ENCODE data around the gene AADAC. TPM values are rescaled to one million over a fixed set of nuclear protein-coding genes. Genes with fewer than 3 reads are reported as not detected.
"Not testable (repeated sequence)": the region's sequence is repeated elsewhere in the genome, so short reads cannot be mapped to it uniquely, and the experiment has no call there.

The AADAC gene, protein sequence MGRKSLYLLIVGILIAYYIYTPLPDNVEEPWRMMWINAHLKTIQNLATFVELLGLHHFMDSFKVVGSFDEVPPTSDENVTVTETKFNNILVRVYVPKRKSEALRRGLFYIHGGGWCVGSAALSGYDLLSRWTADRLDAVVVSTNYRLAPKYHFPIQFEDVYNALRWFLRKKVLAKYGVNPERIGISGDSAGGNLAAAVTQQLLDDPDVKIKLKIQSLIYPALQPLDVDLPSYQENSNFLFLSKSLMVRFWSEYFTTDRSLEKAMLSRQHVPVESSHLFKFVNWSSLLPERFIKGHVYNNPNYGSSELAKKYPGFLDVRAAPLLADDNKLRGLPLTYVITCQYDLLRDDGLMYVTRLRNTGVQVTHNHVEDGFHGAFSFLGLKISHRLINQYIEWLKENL
- not detected in 2 replicates for total RNA-seq

DNA sequence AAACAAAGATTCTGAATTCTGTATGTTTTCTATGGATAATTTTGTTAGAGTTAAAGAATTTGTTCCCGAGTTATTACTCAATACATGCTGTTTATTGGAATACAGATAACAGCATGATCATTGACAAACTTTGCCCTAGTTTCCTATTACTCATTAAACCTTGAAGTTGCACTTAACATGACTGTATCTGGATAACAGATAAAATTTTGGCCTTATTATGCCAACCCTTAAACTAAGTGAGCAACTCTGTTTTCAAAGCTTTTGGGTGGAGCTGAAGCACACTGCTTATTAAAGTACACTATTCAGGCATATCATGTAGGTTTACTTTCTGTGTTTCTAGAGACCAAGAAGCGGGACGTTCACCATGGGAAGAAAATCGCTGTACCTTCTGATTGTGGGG lies at the start of gene AADAC:
AADAC (plus strand) TSS at position 318 of the 400 bp plus-strand sequence; CDS start at position 365, 47 bp downstream.
- no peak for DNase-seq (ENCODE audit: low read depth, low spot score)

DNA sequence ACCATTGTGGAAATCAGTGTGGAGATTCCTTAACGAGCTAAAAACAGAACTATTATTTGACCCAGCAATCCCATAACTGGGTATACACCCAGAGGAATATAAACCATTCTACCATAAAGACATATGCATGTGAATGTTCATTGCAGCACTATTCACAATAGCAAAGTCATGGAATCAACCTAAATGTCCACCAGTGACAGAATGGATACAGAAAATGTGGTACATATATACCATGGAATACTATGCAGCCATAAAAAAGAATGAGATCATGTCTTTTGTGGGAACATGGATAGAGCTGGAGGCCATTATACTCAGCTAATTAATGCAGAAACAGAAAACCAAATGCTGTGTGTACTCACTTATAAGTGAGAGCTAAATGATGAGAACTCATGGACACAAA lies 49.2 kb upstream of the AADAC start:
- not testable (repeated sequence) for DNase-seq (ENCODE audit: low read depth, low spot score)

DNA sequence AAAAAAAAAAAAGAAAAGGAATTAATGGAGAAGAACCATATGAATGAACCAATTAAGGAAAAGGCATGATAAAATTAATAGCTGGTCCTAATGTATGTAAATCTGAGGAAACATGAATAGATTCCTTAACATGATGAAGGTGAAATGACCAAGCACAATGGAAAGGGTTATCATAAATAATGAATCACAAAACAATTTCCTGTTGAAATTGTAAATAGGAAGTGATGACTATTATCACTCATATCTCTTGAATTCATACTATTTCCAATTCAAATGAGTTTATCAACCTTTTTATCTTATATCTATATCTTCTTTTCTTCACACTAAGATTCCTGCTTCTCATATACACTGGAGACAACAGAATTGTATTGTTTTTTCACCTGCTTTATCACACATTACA lies 48.2 kb upstream of the AADAC start:
- no peak for DNase-seq (ENCODE audit: low read depth, low spot score)

DNA sequence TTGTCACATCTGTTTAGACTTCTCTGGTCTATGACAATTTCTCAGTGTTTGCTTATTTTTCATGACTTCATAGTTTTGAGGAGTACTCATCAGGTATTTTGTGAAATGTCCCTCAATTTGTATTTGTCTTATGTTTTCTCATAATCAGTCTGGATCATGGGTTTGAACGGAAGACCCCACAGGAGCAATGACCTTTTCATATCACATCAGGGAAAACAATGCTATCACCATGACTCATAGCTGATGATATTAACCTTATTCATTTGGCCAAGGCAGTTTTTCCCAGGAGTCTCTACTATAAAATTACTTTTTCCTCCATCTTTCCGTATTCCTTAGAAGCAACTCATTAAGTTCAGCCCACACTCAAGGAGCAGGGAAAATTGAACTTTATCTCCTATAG lies 47.5 kb upstream of the AADAC start:
- peak; percentile 71 for DNase-seq (ENCODE audit: low read depth, low spot score)

DNA sequence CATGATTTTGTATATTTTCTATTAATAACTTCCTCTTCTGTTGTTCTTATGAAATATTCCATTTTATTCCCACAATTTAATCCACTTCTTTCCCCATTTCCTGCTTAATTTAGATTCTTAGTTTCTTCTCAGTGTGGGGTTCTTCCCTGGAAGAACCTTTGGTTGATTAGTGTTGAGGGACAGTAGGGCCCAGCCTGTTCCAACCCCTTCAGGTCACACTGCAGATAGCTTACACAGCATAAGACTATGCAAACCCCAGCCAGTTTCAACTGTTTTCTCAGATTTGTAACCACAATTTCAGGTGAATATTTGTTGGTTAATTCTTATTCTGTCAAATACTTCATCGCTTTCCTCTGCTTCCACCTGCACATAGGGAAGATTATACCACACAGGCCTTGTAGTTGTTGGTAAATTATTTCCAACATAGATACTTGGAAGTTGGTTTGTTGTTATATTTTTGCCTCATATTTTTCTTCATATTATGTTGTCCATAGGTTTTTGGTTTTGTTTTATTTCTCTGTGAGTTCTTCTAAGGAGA lies 45.5 kb upstream of the AADAC start:
- DNase-seq (ENCODE audit: low read depth, low spot score): no peak

DNA sequence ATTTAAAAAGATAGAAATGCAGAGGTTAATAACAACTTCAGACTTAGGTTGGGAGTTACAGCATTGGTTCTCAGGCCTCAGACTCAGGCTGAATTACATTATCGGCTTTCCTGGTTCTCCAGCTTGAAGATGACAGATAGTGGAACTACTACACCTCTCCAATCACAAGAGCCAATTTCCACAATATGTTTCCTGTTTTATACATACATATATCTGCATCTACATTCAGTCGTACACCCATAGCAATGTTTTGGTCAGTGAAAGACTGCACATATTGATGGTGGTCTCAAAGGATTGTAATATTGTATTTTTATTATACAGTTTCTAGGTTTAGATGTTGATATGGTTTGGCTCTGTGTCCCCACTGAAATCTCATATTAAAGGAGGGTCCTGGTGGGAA lies 44.7 kb upstream of the AADAC start:
- DNase-seq (ENCODE audit: low read depth, low spot score): no peak

DNA sequence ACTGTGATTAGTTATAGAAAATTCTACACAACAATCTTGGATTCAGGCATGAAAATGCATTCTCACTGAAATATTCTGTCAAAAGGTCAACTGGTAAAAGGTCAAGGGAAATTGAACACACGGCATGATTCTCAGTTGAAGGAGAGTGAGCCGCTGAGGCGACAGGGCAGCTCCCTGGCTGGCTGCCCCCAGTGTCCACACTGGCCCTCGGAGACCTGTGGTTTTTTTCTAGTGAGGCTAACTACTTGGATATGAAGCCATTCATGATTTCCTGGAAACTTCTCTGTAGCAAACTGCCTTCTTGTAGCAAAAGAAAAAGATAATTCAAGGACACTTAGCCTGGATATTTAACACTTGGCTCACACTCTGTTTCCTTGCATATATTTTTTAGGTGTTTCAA lies 43.0 kb upstream of the AADAC start:
- DNase-seq (ENCODE audit: low read depth, low spot score): peak; percentile 49

DNA sequence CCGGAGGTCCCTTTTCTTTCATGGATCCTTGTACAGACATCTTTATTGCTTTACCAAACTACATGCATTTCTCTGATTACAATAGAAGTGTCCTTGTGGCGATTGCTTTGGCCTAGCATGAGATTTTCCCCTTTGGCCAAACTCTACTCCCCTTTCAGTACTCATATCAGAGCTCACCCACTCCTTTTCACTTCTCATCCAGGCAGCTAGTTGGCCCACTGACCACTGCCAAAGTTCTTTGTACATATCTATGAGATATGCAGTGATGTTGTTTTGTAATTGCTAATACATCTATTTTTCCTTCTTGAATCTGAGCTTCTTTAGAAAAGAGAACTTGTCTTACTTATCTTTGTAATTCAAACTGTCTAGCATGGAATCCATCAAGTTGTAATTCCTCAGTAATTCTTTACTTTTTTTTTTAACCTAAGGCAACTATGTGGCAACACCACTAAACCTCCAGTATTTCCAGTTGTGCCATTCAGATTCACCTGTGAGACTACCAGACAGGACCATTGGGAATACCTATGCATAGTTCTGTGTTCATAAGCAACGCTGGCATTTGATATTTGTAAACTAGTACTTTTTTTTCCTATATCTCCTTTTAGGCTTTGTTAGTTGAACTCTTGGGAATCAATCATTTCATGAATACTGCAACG lies 41.0 kb upstream of the AADAC start:
- DNase-seq (ENCODE audit: low read depth, low spot score): no peak

DNA sequence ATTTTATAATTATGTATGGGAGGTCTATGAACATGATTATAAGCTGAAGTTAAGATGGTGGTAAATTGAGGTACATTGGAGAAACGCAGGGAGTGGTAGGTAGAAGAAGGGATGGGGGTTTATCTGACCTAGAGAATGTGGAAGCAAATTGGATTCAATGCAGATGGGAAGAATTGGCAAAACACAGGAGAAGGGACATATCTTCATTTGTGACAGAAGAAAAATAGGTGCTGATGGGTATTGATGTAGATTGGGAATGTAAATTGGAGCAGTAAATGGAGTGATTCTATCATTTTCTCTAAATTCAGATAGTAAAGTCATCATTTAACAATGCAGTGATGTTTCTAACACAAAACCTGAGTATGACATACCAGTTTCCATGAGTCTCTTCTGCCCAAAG lies 39.7 kb upstream of the AADAC start:
- DNase-seq (ENCODE audit: low read depth, low spot score): no peak

DNA sequence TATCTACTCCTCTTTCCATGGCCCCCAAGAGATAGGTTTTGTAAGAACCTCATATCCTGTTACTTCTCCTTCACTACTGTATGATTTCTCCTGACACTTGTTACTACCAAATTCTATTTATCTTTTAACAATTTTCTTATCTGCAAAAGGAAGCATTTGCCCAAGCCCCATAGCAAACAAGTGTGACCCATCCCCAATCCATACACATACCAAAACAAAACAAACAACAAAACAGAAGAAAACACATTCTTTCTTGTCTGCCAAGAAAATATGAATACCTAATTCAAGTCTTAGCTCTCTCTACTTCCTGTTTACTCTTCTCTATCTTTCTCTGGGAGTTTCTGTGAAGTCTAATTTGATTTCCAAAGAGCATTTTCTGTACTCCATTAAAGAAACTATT lies 39.0 kb upstream of the AADAC start:
- no peak for DNase-seq (ENCODE audit: low read depth, low spot score)

DNA sequence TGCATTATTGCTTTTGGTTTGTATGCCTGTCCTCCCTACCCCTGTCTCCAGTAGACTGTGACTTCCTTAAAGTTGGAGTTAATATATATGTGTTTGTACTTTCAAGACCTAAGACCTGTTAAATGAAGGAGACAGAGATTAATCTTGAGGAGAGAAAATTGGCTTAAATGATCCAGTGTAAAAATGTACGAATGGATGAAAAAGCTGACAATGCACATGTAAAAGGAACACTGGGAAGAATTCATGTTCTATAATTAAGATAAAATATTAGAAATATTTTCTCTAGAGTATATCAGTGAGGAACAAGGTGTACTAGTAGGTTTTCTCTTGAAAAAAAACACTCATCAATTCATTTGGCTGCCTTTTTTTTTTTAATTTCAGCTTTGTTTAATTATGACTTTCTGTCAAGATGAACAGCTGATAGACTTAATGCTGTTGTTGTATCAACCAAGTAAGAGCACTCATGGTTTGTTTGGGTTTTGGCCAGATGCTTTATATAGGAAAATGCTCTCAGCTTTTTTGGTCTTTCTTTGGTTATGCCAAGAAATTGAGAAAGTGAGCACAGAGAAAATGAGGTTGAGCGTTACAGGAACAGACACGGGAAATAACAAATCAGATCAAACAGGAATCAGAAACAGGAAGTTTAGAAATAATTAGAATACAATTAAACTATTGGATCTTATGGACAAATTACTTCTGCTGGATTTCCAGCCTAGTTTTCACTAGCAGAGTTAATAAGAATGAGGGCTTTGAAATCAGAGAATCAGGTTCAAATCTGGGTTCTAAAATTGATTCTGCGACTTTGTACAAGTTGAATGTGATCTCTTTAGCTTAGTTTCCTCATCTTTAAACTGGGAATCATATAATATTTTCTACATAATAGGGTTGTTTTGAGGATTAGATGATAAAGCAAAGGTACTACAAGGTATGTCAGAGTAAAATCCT lies 38.3 kb upstream of the AADAC start:
- no peak for DNase-seq (ENCODE audit: low read depth, low spot score)

DNA sequence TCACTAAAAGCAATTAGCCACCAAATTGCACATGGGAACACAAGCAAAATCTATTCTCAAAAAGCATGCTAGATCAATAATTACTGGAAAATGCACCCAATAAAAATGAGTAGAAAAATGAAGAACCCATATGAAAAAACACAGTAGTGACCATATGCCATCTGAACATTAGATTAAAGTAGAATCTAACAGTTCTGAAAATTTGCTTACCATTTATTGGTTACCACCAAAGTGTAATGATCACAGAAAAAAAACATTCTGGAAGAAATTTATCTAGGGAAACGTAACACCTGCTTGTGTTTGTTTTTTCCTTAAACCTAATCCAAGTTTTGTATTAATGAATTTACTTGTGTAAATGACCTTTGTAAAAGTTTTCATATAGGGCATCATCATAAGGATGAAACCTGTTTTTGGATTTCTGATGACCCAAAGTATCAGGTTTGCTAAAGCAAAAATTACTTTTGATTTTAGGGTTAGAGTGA lies 37.6 kb upstream of the AADAC start:
- DNase-seq (ENCODE audit: low read depth, low spot score): no peak

DNA sequence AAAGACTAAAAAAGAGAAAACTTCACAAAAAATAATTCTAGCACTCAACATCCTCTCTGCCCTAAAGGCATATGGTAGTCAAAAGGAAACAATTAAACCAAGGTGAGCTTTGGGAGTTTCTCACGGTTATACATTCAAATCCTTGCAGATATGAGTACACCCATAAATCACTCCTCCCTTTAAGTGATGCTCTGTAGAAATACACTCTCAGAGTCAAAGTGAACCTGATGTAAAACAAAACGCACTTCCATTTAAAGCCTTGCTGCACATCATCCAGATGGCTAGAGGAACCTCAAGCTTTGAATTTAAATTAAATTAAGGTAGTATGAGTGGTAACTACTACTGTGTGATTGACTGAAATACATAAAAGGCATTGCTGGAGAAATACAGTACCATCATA lies 36.0 kb upstream of the AADAC start:
- no peak for DNase-seq (ENCODE audit: low read depth, low spot score)

DNA sequence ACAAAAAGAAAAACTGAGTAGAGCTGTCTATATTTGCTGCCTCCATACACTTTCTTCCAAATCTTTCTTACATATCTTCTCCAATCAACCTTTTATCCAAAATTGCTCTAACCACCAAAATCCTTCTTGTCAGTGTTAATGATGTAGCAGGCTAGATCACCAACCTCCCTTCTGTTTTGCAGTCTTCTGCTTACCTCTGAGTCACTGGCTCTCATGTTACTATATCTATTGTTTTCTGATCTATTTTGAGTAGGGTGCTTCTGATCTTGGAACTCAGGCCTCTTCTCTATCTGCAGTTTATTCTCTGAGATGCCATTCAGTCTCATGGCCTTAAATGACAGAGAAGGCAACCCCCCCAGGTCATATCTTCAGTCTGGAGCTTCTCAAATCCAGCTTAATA lies 26.3 kb upstream of the AADAC start:
- DNase-seq (ENCODE audit: low read depth, low spot score): no peak

DNA sequence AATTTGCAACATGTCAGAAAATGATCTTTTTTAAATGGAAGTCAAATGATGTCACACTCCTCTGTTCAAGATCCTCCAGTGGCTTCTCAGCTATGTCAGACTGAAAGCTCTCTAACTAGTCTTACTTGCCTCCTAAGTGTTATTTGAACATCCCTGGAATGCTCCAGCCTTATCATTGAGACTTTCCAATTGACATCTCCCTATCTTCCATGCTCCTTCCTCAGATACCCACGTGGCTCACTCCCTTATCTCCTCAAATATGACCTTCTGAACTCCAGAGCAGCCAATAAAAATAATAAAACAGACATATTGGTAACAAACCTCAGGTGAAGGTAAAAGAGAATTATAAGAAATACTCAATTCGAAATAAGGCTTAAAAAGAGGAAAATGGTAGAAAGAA lies 25.5 kb upstream of the AADAC start:
- DNase-seq (ENCODE audit: low read depth, low spot score): no peak

DNA sequence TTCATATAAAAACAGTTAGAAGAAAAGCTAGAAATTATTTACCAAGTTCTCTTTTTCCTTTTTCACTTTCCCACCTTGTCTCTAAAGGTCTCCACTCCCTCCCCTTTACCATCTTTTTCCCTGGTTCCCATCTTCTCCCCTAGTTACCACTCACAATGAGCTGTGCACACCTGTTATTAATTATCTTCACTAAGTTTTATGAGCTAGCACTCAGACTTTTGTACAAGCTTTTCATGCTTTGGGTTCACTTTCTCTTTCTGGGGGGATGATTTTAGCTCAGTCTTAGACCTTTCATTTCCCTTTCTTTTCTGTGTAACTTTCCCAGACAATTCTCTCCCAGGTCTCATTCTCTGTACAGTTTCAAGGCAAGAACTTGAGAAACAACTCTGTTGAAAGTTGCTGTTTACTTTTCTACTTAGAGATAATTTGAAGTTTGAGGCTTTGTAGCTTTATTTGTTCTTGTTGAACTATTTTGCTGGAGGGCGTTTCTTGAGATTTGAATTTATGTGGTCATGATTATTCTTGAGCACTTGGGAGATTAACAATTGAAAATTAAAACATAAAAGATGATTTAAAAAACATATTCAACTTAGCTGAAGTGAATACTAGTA lies 24.0 kb upstream of the AADAC start:
- no peak for DNase-seq (ENCODE audit: low read depth, low spot score)

DNA sequence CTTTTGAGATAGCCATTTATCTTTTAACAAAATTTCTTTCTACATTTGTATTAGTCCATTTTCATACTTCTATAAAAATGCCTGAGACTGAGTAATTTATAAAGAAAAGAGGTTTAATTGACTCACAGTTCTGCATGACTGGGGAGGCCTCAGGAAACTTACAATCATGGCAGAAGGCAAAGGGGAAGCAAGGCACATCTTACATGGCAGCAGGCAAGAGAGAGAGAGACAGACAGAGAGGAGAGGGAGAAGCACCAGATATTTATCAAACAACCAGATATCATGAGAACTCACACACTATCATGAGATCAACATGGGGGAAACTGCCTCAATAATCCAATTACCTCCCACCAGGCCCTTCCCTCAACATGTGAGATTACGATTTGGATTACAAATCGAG lies 23.2 kb upstream of the AADAC start:
- not testable (repeated sequence) for DNase-seq (ENCODE audit: low read depth, low spot score)

DNA sequence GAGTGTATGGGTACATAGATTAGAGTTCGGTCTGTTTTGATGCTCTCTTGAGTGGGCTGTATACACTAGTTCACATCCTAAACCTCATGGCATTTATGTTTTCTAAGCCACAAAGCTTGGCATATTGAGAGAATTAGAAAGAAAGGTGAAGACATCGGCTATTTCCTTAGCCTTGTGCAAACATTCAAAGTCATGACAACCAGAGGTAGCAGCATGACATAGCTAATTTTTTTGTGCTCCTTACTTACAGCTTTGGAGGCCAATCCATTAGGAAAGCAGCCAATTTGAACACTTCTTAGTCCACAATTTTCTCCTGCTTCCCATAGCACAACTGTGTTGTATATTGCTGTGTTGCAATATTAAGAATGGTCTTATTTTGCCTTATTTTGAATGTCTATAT lies 21.5 kb upstream of the AADAC start:
- no peak for DNase-seq (ENCODE audit: low read depth, low spot score)

DNA sequence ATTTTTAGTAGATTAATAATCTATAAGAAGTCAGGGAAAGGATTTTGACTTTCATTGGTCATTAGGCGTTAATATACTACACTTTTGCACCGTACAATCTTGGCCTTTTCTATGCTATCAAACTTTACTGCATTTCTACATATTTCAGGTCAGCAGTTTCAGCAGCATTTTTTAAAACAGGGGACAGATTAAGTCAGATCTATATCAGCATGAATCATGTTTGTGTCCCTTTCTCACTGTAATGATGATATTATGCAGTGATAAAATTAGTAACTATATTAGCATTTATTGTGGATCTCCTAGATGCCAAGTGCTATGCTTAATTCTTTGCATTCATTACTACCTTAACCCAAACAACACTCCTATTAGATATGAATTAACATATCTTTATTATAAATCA lies 20.3 kb upstream of the AADAC start:
- DNase-seq (ENCODE audit: low read depth, low spot score): no peak

DNA sequence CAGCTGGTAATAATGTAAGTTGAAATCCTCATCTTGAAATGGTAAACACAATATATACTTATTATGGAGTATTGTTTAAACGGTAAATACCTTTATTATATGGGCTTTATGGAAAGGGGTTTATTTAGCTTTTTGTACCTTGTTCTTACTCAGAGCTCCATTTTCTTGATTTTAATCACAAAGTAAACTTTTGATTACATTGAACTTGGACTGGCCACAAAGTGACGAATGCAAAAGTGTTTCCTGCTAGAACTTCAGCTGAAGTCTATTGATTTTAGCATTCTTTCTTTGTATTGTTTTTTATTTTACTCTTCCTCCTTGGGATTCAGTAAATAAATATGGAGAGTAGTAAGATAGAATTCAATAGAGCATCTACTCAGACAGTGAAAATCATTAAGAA lies 19.8 kb upstream of the AADAC start:
- no peak for DNase-seq (ENCODE audit: low read depth, low spot score)

DNA sequence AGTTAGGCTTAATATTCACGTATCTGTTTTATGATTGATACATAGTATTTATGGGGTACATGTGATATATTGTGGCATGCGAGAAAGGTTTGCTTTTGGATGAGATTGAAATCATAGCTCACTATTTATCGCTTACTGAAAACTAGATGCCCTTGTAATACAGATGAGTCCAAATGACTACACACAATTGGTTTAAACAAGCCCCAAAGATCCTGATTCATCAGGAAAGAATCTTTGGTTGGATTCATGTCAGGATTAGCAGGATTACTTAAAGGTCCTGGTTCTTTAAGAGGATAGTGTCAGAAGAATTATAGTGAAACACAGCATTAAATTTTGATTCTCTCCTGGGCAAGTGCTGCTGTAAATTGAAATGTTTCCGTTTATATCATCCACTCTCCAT lies 18.6 kb upstream of the AADAC start:
- DNase-seq (ENCODE audit: low read depth, low spot score): no peak

Data from pulmonary artery endothelial cell (primary cell).